ENCODE results near the gene INAFM2.

INAFM2 gene

GRCh38 chr15:40330368-40330836 lies 6.9 kb downstream of the INAFM2 start:
- DNase-seq, result peak; percentile 61

- no peak for DNase-seq
These were observed 7.5 kb downstream of the INAFM2 start for GRCh38 chr15:40331026-40331425.

- no peak for DNase-seq
These were observed 8.1 kb downstream of the INAFM2 start for GRCh38 chr15:40331637-40332036.

GRCh38 chr15:40332113-40332781 lies 8.8 kb downstream of the INAFM2 start:
- no peak for DNase-seq

- peak; percentile 89 for DNase-seq
These were observed 10.5 kb downstream of the INAFM2 start for GRCh38 chr15:40333922-40334492.

- DNase-seq, result no peak
These were observed 11.0 kb downstream of the INAFM2 start for GRCh38 chr15:40334541-40334940.

- no peak for DNase-seq
These were observed 11.7 kb downstream of the INAFM2 start for GRCh38 chr15:40334941-40335795.

GRCh38 chr15:40335938-40336743 lies 12.6 kb downstream of the INAFM2 start:
- DNase-seq, result peak; percentile 92

- DNase-seq, result peak; percentile 42
These were observed 13.2 kb downstream of the INAFM2 start for GRCh38 chr15:40336744-40337122.

- DNase-seq, result no peak
These were observed 14.1 kb downstream of the INAFM2 start for GRCh38 chr15:40337597-40337996.

GRCh38 chr15:40338041-40338657 lies 14.7 kb downstream of the INAFM2 start:
- DNase-seq, result peak; percentile 84

GRCh38 chr15:40338921-40339620 lies 15.6 kb downstream of the INAFM2 start:
- DNase-seq, result no peak

GRCh38 chr15:40339621-40339945 lies 16.1 kb downstream of the INAFM2 start:
- no peak for DNase-seq

- peak; percentile 34 for DNase-seq
These were observed 16.7 kb downstream of the INAFM2 start for GRCh38 chr15:40340038-40340739.

GRCh38 chr15:40340740-40341400 lies 17.4 kb downstream of the INAFM2 start, which contains the start of gene CCDC9B:
Gene CCDC9B, minus strand, starts transcription at chr15:40340939. Its CDS starts 120 bp downstream, at chr15:40340819.
- peak; percentile 94 for DNase-seq

- DNase-seq, result no peak
These were observed 19.2 kb downstream of the INAFM2 start for GRCh38 chr15:40342416-40343320.

- DNase-seq, result no peak
These were observed 20.0 kb downstream of the INAFM2 start for GRCh38 chr15:40343512-40343911.

GRCh38 chr15:40344217-40344616 lies 20.7 kb downstream of the INAFM2 start:
- no peak for DNase-seq

GRCh38 chr15:40344631-40345120 lies 21.2 kb downstream of the INAFM2 start:
- peak; percentile 79 for DNase-seq
